Fibroblast of pulmonary artery (primary cell): ENCODE data around the gene TSHZ2.

Experiments used
- DNase-seq: peaks from one replicate; pipeline ENCODE4 v3.0.0-alpha.2; 2010; ENCODE audit warnings: low read depth
- H3K4me3 ChIP-seq: replicated peaks from 2 replicates; pipeline ENCODE4 v1.5.1; 2011; ENCODE audit warnings: low read depth, mild to moderate bottlenecking, control low read depth, low read length, moderate library complexity
- TF ChIP-seq, protein P1 (sequence below): IDR thresholded peaks from 2 replicates; pipeline ENCODE4 v1.5.1; 2011; ENCODE audit warnings: mild to moderate bottlenecking, control low read depth, low read length, inconsistent platforms; ENCODE audit errors: missing control alignments

Gene TSHZ2

DNA sequence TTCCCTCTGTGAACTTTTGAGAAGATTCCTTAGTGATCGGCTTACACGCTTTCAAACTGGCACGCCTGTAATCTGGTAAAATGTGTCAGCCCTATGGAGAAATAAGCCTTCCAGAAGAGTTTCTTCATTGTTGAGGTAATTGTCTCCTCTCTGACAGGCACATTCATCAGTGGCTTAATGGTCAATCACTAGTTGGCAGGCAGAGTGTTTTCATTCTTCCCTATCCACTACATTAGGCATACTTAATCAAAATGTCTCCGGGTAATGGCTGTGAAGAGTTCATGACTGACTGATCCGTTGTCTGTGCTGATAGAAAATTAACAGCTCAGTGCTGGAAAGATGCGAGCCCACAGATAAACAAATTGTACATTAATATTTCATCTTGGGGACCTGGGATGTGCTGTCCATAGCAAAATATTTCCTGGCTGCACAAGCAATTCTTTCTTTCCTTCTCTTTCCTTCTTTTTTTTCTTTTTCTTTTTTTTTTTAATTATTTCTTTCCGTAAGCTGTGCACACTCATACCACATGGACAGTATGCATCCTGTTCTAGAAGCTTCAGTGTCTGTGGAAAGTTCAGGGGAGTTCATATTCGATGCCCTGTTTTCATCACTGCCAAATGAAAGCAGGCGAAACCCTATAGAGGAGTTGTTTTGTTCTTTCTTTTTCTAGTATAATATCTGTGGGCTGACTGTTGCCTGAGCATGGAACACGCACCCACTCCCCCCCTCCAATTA is 31.4 kb downstream of the TSHZ2 start:
- TF ChIP-seq, protein P1, sequence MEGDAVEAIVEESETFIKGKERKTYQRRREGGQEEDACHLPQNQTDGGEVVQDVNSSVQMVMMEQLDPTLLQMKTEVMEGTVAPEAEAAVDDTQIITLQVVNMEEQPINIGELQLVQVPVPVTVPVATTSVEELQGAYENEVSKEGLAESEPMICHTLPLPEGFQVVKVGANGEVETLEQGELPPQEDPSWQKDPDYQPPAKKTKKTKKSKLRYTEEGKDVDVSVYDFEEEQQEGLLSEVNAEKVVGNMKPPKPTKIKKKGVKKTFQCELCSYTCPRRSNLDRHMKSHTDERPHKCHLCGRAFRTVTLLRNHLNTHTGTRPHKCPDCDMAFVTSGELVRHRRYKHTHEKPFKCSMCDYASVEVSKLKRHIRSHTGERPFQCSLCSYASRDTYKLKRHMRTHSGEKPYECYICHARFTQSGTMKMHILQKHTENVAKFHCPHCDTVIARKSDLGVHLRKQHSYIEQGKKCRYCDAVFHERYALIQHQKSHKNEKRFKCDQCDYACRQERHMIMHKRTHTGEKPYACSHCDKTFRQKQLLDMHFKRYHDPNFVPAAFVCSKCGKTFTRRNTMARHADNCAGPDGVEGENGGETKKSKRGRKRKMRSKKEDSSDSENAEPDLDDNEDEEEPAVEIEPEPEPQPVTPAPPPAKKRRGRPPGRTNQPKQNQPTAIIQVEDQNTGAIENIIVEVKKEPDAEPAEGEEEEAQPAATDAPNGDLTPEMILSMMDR: no peak
- peak; percentile 27 for DNase-seq

DNA sequence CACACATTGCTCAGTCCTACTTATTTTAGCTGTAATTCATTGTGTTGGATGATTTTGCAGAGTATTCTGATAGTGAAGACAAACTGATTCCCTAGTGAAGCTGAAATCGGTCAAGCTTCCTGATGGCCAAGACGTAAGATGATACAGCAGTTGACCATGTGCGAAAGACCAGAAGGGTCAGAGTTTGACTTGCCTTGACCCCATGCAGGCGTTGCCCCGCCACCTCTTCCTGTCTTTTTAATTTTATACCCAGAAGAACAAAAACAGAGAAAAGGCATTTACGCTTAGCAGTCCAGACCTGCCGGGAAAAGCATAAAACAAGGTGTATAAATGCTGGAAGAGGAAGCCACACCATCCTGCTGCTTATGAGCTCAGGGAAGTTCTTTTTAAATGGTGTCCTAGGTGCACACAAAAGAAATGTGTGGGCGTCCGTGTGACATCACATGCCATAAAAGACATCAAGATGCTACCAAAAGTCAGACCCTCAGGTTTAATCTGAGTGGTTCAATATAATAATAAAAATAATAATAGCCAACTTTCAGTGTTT is 32.2 kb downstream of the TSHZ2 start:
- H3K4me3 ChIP-seq: no peak overlapping the region
- no peak for DNase-seq
- TF ChIP-seq, protein P1: no peak

More for the DNA sequence above, 31.4 kb downstream of the TSHZ2 start:
- H3K4me3 ChIP-seq: no peak overlapping the region

DNA sequence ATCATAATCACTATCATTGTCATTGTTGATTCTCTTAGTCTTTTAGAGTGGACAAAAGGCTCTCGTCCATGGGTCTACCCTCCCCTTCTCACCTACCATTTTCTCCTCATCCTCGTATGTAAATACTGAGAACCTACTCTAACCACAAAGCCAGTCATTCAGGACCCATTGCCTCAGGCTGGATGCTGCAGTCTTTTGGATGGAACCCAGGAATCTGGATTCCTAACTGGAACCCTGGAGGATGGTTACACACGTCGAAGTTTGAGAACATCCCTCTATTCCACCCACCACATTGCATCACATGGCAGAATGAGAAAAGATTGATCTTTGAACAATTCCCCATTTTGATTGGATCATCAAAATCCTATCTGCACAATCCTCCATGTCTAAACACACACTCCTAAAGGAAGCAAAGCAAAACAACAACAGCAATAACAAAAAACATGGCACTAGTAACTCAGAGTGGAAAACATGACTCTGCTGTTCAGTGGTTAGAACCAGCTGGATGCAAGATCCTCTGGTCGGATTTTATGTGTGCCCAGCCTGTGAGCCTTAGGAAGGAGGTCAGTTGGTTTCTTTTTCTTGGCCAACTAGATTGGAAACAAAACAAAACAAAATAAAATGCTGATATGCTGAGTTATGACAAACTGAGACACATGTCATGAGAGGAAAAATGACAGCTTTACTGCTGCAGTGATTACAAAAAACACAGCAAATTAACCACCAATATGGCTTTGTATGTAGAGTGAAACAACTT is 38.0 kb downstream of the TSHZ2 start:
- TF ChIP-seq, protein P1: no peak
- no peak for DNase-seq
- H3K4me3 ChIP-seq: no peak overlapping the region

DNA sequence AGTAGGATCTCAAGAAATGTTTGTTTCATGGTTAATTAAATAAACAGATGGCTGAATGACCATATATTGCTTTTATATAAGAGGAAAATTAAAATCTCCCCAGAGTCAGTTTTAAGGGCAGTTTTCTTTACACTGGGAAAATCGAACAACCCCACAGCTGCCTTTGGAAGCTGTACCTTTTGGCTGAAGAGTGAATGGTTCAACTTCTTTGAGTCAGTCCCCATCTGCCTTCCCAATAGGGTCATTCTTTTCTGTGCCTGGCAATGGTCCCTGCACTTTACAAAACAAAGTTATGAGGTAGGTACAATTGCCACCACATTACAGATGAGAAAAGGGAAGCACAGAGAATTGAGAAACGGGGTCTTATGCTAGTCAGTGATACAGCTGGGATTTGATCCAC is 39.5 kb downstream of the TSHZ2 start:
- TF ChIP-seq, protein P1: no peak
- H3K4me3 ChIP-seq: no peak overlapping the region

DNA sequence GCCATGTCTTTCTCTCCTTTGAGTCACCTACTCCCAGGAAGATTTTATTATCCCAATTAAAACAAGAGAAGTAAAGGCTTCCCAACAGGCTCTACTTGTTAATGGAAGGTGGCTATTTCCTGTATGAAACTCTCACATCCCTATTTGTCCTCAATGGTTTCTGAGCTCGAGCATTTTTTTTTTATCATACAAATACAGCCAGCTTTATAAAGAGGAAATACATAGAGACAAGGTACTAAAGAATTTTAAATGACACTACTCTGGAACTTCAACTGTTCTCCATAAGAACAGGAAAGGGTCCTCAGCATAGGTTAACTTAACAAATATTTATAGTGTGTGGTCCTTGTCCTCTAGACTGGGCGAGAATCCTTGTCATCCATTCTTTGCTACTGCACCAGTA is 41.0 kb downstream of the TSHZ2 start:
- TF ChIP-seq, protein P1: no peak
- no peak overlapping the region for H3K4me3 ChIP-seq
- no peak for DNase-seq

More for the DNA sequence above, 39.5 kb downstream of the TSHZ2 start:
- DNase-seq: no peak

DNA sequence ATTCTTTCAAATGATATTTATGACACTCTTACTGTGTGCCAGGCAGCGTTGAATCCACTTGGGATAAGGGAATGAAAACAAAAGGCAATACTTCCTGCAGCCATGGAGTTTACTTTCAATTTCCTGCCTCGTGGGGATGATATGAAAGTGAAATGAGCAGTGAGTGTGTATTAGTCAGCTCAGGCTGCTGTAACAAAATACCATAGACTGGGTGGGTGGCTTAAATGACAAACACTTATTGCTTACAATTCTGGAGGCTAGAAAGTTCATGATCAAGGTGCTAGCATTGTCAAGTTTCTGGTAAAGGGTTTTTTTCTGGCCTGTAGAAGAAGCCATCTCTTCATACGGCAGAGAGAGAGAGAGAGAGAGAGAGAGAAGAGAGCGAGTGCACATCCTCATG is 41.7 kb downstream of the TSHZ2 start:
- no peak overlapping the region for H3K4me3 ChIP-seq
- DNase-seq: no peak
- TF ChIP-seq, protein P1: no peak
